ENCODE measurements around the gene ZBTB20.

DNA sequence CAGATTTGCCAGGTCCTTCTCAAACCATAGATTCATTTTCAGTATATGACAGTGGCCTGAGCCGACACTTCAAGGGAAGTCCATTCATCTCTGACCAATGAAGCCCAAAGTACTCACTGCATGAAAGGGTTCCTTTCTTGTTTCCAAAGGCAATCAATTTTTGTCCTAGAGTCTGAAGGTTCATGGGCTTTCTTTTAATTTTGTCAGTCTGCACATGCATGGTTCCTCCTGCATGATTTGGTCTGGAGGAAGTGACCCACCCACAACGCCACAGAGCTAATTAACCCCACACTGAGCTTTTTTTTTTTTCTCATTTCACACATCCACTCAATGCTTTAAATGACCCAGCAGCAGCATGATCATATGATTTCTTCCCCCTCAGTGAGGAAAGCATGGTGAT, 636.9 kb downstream of the ZBTB20 start:
- TF ChIP-seq POLR2AphosphoS5 (IDR thresholded peaks at IDR 0.05) = no peak
- TF ChIP-seq, protein P1, sequence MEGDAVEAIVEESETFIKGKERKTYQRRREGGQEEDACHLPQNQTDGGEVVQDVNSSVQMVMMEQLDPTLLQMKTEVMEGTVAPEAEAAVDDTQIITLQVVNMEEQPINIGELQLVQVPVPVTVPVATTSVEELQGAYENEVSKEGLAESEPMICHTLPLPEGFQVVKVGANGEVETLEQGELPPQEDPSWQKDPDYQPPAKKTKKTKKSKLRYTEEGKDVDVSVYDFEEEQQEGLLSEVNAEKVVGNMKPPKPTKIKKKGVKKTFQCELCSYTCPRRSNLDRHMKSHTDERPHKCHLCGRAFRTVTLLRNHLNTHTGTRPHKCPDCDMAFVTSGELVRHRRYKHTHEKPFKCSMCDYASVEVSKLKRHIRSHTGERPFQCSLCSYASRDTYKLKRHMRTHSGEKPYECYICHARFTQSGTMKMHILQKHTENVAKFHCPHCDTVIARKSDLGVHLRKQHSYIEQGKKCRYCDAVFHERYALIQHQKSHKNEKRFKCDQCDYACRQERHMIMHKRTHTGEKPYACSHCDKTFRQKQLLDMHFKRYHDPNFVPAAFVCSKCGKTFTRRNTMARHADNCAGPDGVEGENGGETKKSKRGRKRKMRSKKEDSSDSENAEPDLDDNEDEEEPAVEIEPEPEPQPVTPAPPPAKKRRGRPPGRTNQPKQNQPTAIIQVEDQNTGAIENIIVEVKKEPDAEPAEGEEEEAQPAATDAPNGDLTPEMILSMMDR (IDR thresholded peaks at IDR 0.05) = no peak
- TF ChIP-seq POLR2A (IDR thresholded peaks at IDR 0.05; ENCODE audit: low read depth) = no peak

All from esophagus muscularis mucosa (tissue), 3 donors.